ENCODE data around the gene ZKSCAN4.

GRCh38 chr6:28277746-28278145, 25.7 kb upstream of the ZKSCAN4 start:
- TF ChIP-seq POLR2A (IDR thresholded peaks at IDR 0.05): no peak
- no peak for TF ChIP-seq CTCF (IDR thresholded peaks at IDR 0.05)
- no peak for TF ChIP-seq POLR2AphosphoS5 (IDR thresholded peaks at IDR 0.05)

All from stomach (tissue), 4 donors.